HL-60 (cell line): ENCODE measurements around the gene EMC8.

Experiments used
- DNase-seq, 2 experiments: peaks; one replicate each; pipeline ENCODE4 v3.0.0-alpha.2; 2010 to 2020; ENCODE audit warnings: low read depth in 1 of 2, low spot score in 1 of 2
- H3K27ac ChIP-seq: fragments of 250-450 bp; sonication (Bioruptor Pico); replicated peaks from 2 replicates; pipeline ENCODE4 v1.5.1; 2020; ENCODE audit warnings: mild to moderate bottlenecking, moderate library complexity
- H3K27me3 ChIP-seq: fragments of 250-450 bp; sonication (Bioruptor Pico); 2 replicates; pipeline ENCODE4 v1.5.1; 2021; ENCODE audit warnings: mild to moderate bottlenecking, moderate library complexity; ENCODE audit not compliant: insufficient read depth, poor library complexity, severe bottlenecking
- H3K4me3 ChIP-seq: replicated peaks from 2 replicates; pipeline ENCODE4 v1.5.1; 2011; ENCODE audit warnings: mild to moderate bottlenecking, control low read depth, low read length; ENCODE audit not compliant: insufficient read depth
- CTCF ChIP-seq: IDR thresholded peaks from one replicate; pipeline ENCODE4 v1.5.1; 2011; ENCODE audit warnings: low read length, control low read depth, inconsistent platforms; ENCODE audit not compliant: insufficient read depth
- GABPA ChIP-seq: IDR thresholded peaks from 2 replicates; pipeline ENCODE4 v1.6.1; 2012; ENCODE audit warnings: low read depth
- POLR2AphosphoS5 ChIP-seq: IDR thresholded peaks from 2 replicates; pipeline ENCODE4 v1.6.1; 2012; ENCODE audit warnings: low read depth
- SPI1 ChIP-seq: IDR thresholded peaks from 2 replicates; pipeline ENCODE4 v1.6.1; 2012; ENCODE audit warnings: low read depth, mild to moderate bottlenecking, borderline replicate concordance
- TF ChIP-seq, protein P1 (sequence below): IDR thresholded peaks from 2 replicates; pipeline ENCODE4 v1.6.1; 2012; ENCODE audit warnings: low read depth; ENCODE audit not compliant: insufficient replicate concordance

EMC8 gene

GRCh38 chr16:85812031-85812807 lies 12.9 kb upstream of the EMC8 start:
- TF ChIP-seq, protein P1, sequence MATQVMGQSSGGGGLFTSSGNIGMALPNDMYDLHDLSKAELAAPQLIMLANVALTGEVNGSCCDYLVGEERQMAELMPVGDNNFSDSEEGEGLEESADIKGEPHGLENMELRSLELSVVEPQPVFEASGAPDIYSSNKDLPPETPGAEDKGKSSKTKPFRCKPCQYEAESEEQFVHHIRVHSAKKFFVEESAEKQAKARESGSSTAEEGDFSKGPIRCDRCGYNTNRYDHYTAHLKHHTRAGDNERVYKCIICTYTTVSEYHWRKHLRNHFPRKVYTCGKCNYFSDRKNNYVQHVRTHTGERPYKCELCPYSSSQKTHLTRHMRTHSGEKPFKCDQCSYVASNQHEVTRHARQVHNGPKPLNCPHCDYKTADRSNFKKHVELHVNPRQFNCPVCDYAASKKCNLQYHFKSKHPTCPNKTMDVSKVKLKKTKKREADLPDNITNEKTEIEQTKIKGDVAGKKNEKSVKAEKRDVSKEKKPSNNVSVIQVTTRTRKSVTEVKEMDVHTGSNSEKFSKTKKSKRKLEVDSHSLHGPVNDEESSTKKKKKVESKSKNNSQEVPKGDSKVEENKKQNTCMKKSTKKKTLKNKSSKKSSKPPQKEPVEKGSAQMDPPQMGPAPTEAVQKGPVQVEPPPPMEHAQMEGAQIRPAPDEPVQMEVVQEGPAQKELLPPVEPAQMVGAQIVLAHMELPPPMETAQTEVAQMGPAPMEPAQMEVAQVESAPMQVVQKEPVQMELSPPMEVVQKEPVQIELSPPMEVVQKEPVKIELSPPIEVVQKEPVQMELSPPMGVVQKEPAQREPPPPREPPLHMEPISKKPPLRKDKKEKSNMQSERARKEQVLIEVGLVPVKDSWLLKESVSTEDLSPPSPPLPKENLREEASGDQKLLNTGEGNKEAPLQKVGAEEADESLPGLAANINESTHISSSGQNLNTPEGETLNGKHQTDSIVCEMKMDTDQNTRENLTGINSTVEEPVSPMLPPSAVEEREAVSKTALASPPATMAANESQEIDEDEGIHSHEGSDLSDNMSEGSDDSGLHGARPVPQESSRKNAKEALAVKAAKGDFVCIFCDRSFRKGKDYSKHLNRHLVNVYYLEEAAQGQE = no peak
- TF ChIP-seq GABPA = no peak
- TF ChIP-seq SPI1 = no peak
- TF ChIP-seq CTCF = no peak
- TF ChIP-seq POLR2AphosphoS5 = no peak
- H3K27me3 ChIP-seq = no peaks in the 10 kb centered on the region
- DNase-seq = no peak
- no peak overlapping the region for H3K4me3 ChIP-seq
- H3K27ac ChIP-seq = no peak overlapping the region

GRCh38 chr16:85810742-85811115 lies 11.4 kb upstream of the EMC8 start:
- TF ChIP-seq POLR2AphosphoS5 (no peak), GABPA (no peak), SPI1 (no peak), CTCF (no peak)
- TF ChIP-seq, protein P1 = no peak
- no peak for DNase-seq
- H3K27ac ChIP-seq = no peak overlapping the region
- H3K4me3 ChIP-seq = no peak overlapping the region
- H3K27me3 ChIP-seq = no peaks in the 10 kb centered on the region

DNA sequence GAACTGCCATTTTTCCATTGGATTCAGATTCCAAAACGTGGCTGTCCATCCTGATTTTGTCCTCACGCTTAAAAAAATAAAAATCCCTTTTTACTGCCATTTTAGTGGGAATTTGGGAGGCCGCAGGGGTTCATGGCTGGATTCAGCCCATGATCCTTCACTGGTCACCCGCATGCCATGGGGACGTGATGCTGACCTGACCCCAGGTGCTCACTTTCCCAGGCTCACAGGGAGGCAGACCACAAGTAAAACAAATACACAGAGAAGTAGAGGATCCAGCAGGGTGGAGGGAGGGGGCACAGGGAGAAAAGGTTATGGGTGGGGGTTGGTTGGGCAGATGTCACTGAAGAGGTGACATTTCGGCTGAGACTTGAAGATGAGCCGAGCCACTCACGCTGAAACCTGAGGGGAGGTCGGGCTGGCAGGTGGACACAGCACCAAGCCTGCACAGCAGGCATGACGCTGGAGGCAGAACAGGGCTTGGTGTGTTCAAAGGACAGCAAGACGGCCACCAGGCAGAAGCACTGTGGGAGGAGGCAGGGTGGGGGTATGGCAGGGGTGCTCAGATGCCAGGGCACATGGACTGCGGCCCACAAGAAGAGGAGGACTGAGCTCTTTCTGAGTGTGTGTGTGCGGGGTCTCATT lies 10.9 kb upstream of the EMC8 start:
- no peaks in the 10 kb centered on the region for H3K27me3 ChIP-seq
- no peak for DNase-seq
- TF ChIP-seq SPI1 = no peak
- no peak overlapping the region for H3K4me3 ChIP-seq
- no peak overlapping the region for H3K27ac ChIP-seq

DNA sequence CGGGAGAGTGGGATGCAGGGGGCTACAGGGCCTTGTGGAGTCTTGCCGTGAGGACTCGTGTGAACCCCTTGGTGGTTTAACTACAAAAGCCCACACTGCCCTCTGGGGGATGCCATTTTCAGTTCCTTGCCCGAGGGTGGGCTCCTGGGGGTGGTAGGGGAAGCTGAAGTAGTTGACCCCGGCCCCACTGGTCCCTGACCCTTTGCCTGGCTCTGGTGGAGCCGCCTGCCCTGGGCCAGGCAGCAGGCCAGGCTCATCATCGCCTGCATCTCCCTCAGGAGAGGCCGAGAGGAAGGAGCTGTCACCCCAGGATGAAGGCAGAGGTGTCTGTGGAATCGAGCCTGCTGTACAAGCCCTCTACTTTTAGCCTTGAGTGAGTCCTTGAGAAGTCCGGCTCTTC lies 10.3 kb upstream of the EMC8 start:
- TF ChIP-seq POLR2AphosphoS5 (no peak), CTCF (no peak), GABPA (no peak), SPI1 (no peak)
- TF ChIP-seq, protein P1 = no peak
- Histone ChIP-seq H3K4me3 (no peak overlapping the region), H3K27ac (no peak overlapping the region), H3K27me3 (no peaks in the 10 kb centered on the region)
- DNase-seq = no peak
